ENCODE results near the gene GNG3.

GRCh38 chr11:62677714-62678113 is 29.8 kb upstream of the GNG3 start:
- TF ChIP-seq ZFP30 (CRISPR knock-in tag; IDR thresholded peaks at IDR 0.05) (no peak), RARB (CRISPR knock-in tag; IDR thresholded peaks at IDR 0.05) (no peak), POU6F1 (CRISPR knock-in tag; IDR thresholded peaks at IDR 0.05; ENCODE audit: borderline replicate concordance, low read depth) (no peak), GLIS3 (CRISPR knock-in tag; IDR thresholded peaks at IDR 0.05) (no peak), CSRNP3 (CRISPR knock-in tag; IDR thresholded peaks at IDR 0.05) (no peak), ZNF8 (CRISPR knock-in tag; IDR thresholded peaks at IDR 0.05) (no peak), CREB5 (CRISPR knock-in tag; IDR thresholded peaks at IDR 0.05; ENCODE audit: low read depth) (no peak)

Data from SK-N-SH treated with all-trans-retinoic acid at 6 μM for 48 hours (cell line).